IMR-90 (cell line): ENCODE results near the gene PRKACG.

Experiments used
- BHLHE40 ChIP-seq: fragments of 150-350 bp; IDR thresholded peaks from 2 replicates; pipeline ENCODE4 v1.6.1; 2016; ENCODE audit warnings: mild to moderate bottlenecking, low read depth, low read length
- CEBPB ChIP-seq: IDR thresholded peaks from 2 replicates; pipeline ENCODE4 v1.6.1; 2012; ENCODE audit warnings: low read depth, low read length, improper control_type of control experiment
- CHD1 ChIP-seq: IDR thresholded peaks from 2 replicates; pipeline ENCODE4 v1.6.1; 2012; ENCODE audit warnings: low read depth, low read length, improper control_type of control experiment
- MAFK ChIP-seq: IDR thresholded peaks from 2 replicates; pipeline ENCODE4 v1.6.1; 2012; ENCODE audit warnings: low read depth, low read length, improper control_type of control experiment
- POLR2A ChIP-seq: IDR thresholded peaks from 2 replicates; pipeline ENCODE4 v1.6.1; 2012; ENCODE audit warnings: mild to moderate bottlenecking, low read depth, low read length
- RAD21 ChIP-seq: IDR thresholded peaks from 2 replicates; pipeline ENCODE4 v1.6.1; 2012; ENCODE audit warnings: low read length, improper control_type of control experiment
- RCOR1 ChIP-seq: IDR thresholded peaks from 2 replicates; pipeline ENCODE4 v1.6.1; 2012; ENCODE audit warnings: mild to moderate bottlenecking, low read length, improper control_type of control experiment; ENCODE audit not compliant: insufficient replicate concordance
- SMC3 ChIP-seq: fragments of 150-350 bp; IDR thresholded peaks from 2 replicates; pipeline ENCODE4 v1.6.1; 2016; ENCODE audit warnings: low read depth, mild to moderate bottlenecking, antibody characterized with exemption, low read length, moderate library complexity
- USF2 ChIP-seq: fragments of 150-350 bp; IDR thresholded peaks from 2 replicates; pipeline ENCODE4 v1.6.1; 2017; ENCODE audit warnings: mild to moderate bottlenecking, antibody characterized with exemption, low read length, low read depth
- TF ChIP-seq, protein P1 (sequence below): conservative IDR thresholded peaks from 2 replicates; pipeline ENCODE4 v1.5.1; 2012; ENCODE audit warnings: mild to moderate bottlenecking, low read depth, low read length, improper control_type of control experiment

DNA sequence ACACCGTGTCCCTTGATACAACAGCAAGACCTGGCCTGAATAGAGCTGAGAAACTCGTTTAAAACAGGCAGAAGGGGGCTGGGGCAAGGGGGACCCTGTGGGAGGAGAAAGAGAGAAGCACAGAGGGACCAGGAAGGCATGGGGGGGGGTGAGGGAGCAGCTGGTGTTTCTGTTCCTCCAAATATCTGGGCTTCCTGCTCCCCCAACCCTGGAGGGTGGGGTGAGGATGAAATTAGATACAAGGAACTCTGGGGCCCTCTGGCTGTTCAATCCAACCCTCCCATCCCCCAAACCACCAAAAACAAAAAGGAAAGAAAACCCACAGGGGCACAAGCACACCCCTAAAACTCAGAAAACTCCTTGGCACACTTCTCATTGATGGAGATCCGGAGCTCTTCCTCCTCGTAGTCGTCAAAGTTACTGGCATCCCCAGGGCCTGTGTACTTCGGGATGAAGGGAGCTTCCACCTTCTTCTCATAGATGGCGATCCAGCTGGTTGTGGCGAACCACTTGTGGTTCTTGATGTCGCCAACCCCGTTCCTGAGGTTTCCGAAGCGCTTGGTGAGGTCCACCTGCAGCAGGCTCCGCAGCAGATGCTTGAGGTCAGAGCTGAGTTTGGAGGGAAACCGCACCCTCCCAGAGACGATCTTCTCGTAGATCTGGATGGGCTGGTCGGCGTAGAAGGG, 1.1 kb downstream of the PRKACG start:
- TF ChIP-seq POLR2A (no peak), MAFK (no peak), RCOR1 (no peak), CEBPB (no peak), BHLHE40 (no peak), USF2 (no peak), SMC3 (no peak), CHD1 (no peak), RAD21 (no peak)
- TF ChIP-seq, protein P1, sequence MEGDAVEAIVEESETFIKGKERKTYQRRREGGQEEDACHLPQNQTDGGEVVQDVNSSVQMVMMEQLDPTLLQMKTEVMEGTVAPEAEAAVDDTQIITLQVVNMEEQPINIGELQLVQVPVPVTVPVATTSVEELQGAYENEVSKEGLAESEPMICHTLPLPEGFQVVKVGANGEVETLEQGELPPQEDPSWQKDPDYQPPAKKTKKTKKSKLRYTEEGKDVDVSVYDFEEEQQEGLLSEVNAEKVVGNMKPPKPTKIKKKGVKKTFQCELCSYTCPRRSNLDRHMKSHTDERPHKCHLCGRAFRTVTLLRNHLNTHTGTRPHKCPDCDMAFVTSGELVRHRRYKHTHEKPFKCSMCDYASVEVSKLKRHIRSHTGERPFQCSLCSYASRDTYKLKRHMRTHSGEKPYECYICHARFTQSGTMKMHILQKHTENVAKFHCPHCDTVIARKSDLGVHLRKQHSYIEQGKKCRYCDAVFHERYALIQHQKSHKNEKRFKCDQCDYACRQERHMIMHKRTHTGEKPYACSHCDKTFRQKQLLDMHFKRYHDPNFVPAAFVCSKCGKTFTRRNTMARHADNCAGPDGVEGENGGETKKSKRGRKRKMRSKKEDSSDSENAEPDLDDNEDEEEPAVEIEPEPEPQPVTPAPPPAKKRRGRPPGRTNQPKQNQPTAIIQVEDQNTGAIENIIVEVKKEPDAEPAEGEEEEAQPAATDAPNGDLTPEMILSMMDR, result no peak
